B cell (primary cell): ENCODE results near the gene TEP1. TPM values are rescaled to one million over a fixed set of nuclear protein-coding genes. Genes with fewer than 3 reads are reported as not detected.
A peak's percentile ranks its signal among the peaks of the same experiment; 100 is the strongest.

Experiments
- ATAC-seq: fragments of 200-7000 bp; cut with Tn5 transposase; one replicate; pipeline ENCODE4 v1.10.0; 2021; ENCODE audit warnings: low read depth, mild to moderate bottlenecking, moderate number of reproducible peaks, moderate library complexity
- CTCF ChIA-PET: fragments of 350-600 bp; sonication (Branson Sonifier 250); formaldehyde crosslinking; loops from one replicate; lab custom pipeline; 2021; ENCODE audit warnings: antibody characterized with exemption, inconsistent platforms; lab: Charles Lee
- POLR2A ChIA-PET: fragments of 350-600 bp; sonication (Branson Sonifier 250); formaldehyde crosslinking; loops from one replicate; lab custom pipeline; 2021; ENCODE audit warnings: antibody characterized with exemption; lab: Charles Lee
- DNase-seq: peaks from one replicate; pipeline ENCODE4 v3.0.0; 2013
- H2AFZ ChIP-seq: 2 replicates; pipeline ENCODE4 v1.6.1; 2012; ENCODE audit warnings: mild to moderate bottlenecking, low read depth, low read length; ENCODE audit not compliant: insufficient read depth, poor library complexity, severe bottlenecking
- H3K27ac ChIP-seq, 2 donors: 1 replicate in 1 of 2; 2 replicates in 1 of 2; pipeline ENCODE4 v1.5.1; 2012 to 2013; ENCODE audit warnings: low read length in 2 of 2, mild to moderate bottlenecking in 2 of 2, moderate library complexity in 1 of 2
- H3K27me3 ChIP-seq, 4 experiments: fragments of 200-600 bp in 1 of 4; sonication (generic) in 1 of 4; replicated peaks in 1 of 4; 1 replicate in 2 of 4; 2 replicates in 2 of 4; pipeline versions ENCODE4 v1.6.1 to v1.7.0; 2013 to 2016; ENCODE audit warnings: low read length in 3 of 4, mild to moderate bottlenecking in 2 of 4, mixed read lengths in 1 of 4, moderate library complexity in 1 of 4; ENCODE audit not compliant: insufficient read depth in 4 of 4, control insufficient read depth in 3 of 4; ENCODE audit errors: control extremely low read depth in 1 of 4
- H3K36me3 ChIP-seq, 2 experiments: replicated peaks in 1 of 2; 1 replicate in 1 of 2; 2 replicates in 1 of 2; pipeline versions ENCODE4 v1.6.1 to v1.7.1; 2013; ENCODE audit warnings: low read length in 1 of 2; ENCODE audit not compliant: insufficient read depth in 2 of 2, control insufficient read depth in 1 of 2; ENCODE audit errors: control extremely low read depth in 1 of 2, extremely low read depth in 1 of 2
- H3K4me1 ChIP-seq, 2 donors: fragments of 200-600 bp in 1 of 2; sonication (generic) in 1 of 2; 1 replicate in 1 of 2; 2 replicates in 1 of 2; pipeline versions ENCODE4 v1.5.1 to v1.6.1; 2013 to 2017; ENCODE audit warnings: low read length in 2 of 2; ENCODE audit not compliant: control insufficient read depth in 2 of 2, insufficient read depth in 2 of 2
- H3K4me2 ChIP-seq: replicated peaks from 2 replicates; pipeline ENCODE3; 2012; ENCODE audit warnings: mild to moderate bottlenecking, low read depth, low read length; ENCODE audit not compliant: poor library complexity, severe bottlenecking
- H3K4me3 ChIP-seq, 5 experiments: fragments of 200-600 bp in 1 of 5; sonication (generic) in 1 of 5; 1 replicate in 3 of 5; 2 replicates in 2 of 5; pipeline versions ENCODE4 v1.5.1 to v1.7.0; 2011 to 2016; ENCODE audit warnings: low read length in 4 of 5, mild to moderate bottlenecking in 4 of 5, low read depth in 2 of 5, control low read depth in 1 of 5, moderate library complexity in 1 of 5; ENCODE audit not compliant: insufficient read depth in 1 of 5; ENCODE audit errors: control extremely low read depth in 1 of 5, extremely low read depth in 1 of 5
- H3K79me2 ChIP-seq: fragments of 200-600 bp; sonication (generic); one replicate; pipeline ENCODE4 v1.6.0; 2016; ENCODE audit warnings: low read length; ENCODE audit not compliant: control insufficient read depth, insufficient read depth
- H3K9ac ChIP-seq: fragments of 200-600 bp; sonication (generic); 2 replicates; pipeline ENCODE4 v1.6.1; 2017; ENCODE audit warnings: mild to moderate bottlenecking, low read length, moderate library complexity
- H3K9me3 ChIP-seq, 3 donors: one replicate each; pipeline versions ENCODE4 v1.6.1 to v1.7.1; 2013; ENCODE audit warnings: low read length in 2 of 3; ENCODE audit not compliant: control insufficient read depth in 2 of 3, insufficient read depth in 1 of 3; ENCODE audit errors: control extremely low read depth in 1 of 3
- H4K20me1 ChIP-seq: 2 replicates; pipeline ENCODE4 v1.6.0; 2012; ENCODE audit warnings: mild to moderate bottlenecking, low read length; ENCODE audit not compliant: insufficient read depth, control insufficient read depth, poor library complexity, severe bottlenecking
- H3K27ac Mint-ChIP-seq: one replicate; pipeline ENCODE4 v1.8.0; 2021; ENCODE audit warnings: mixed read lengths
- H3K27me3 Mint-ChIP-seq: one replicate; pipeline ENCODE4 v1.8.0; 2021; ENCODE audit warnings: mixed read lengths
- H3K4me1 Mint-ChIP-seq: one replicate; pipeline ENCODE4 v1.8.0; 2021; ENCODE audit warnings: mixed read lengths
- H3K4me3 Mint-ChIP-seq: one replicate; pipeline ENCODE4 v1.8.0; 2021; ENCODE audit warnings: mixed read lengths
- H3K9me3 Mint-ChIP-seq: one replicate; pipeline ENCODE4 v1.8.0; 2022; ENCODE audit warnings: mixed read lengths; ENCODE audit not compliant: insufficient read depth
- CTCF ChIP-seq: fragments of 200-600 bp; IDR thresholded peaks from one replicate; pipeline ENCODE4 v1.8.0; 2022; ENCODE audit warnings: antibody characterized with exemption, mild to moderate bottlenecking
- EZH2 ChIP-seq: IDR thresholded peaks from 2 replicates; pipeline ENCODE4 v1.6.1; 2012; ENCODE audit warnings: borderline replicate concordance, low read depth, mild to moderate bottlenecking, moderate library complexity, low read length; ENCODE audit not compliant: insufficient read depth, poor library complexity, severe bottlenecking
- WGBS: methylation state at CpG from one replicate; pipeline ENCODE4 v1.1.5; 2013; ENCODE audit warnings: missing lambda C conversion rate; ENCODE audit not compliant: insufficient coverage; 5-methylcytosine and 5-hydroxymethylcytosine counted together
- intact Hi-C: fragments of 100-400 bp; cut with micrococcal nuclease; formaldehyde crosslinking; loops from one replicate; pipeline ENCODE4 v1.10.0; 2022
- polyA plus RNA-seq: library from polyadenylated mRNA; depleted of rRNA; stranded (reverse); fragments of >200 nt; gene quantifications from 2 replicates; pipeline ENCODE4 v1.2.3, GENCODE V29; 2012
- total RNA-seq, 2 donors: library from RNA; stranded (reverse); fragments of 120-200 nt in 1 of 2; gene quantifications; 1 replicate in 1 of 2; 2 replicates in 1 of 2; pipeline versions ENCODE4 v1.2.3 to v1.2.4, GENCODE V29; 2013 to 2022

TEP1 gene
- total and polyA plus RNA-seq, 2 donors (not counting 1 experiment from before 2014, with no cell fraction given): 69.9 to 123 TPM

- Histone ChIP-seq H3K4me2 (no peak overlapping the region), H2AFZ (no peak overlapping the region), H3K9me3 (no peaks in the 10 kb centered on the region), H3K27me3 (no peaks in the 10 kb centered on the region), H3K36me3 (peaks cover 2 to 99% of the 10 kb centered on the region in 2 experiments), H3K9ac (no peak overlapping the region), H3K4me3 (no peak overlapping the region), H3K4me1 (no peaks in the 10 kb centered on the region), H4K20me1 (no peaks in the 10 kb centered on the region), H3K27ac (no peak overlapping the region), H3K79me2 (peaks cover 4% of the 10 kb centered on the region)
- ChIA-PET CTCF (no interaction called here), POLR2A (no interaction called here)
- no peak overlapping the region for H3K4me3 Mint-ChIP-seq
- H3K27ac Mint-ChIP-seq: no peak overlapping the region
- H3K4me1 Mint-ChIP-seq: no peaks in the 10 kb centered on the region
- no peak for TF ChIP-seq CTCF
- TF ChIP-seq EZH2: no peak
- DNase-seq (no peak), ATAC-seq (no peak)
- intact Hi-C loops: no loop called here
- H3K27me3 Mint-ChIP-seq: no peaks in the 10 kb centered on the region
- 75% methylated on average over 1 of the region's 1 CpG for WGBS
- no peaks in the 10 kb centered on the region for H3K9me3 Mint-ChIP-seq
These were observed 33.6 kb downstream of the TEP1 start for GRCh38 chr14:20379743-20380142.

- Mint-ChIP-seq H3K27me3 (no peaks in the 10 kb centered on the region), H3K9me3 (no peaks in the 10 kb centered on the region), H3K27ac (peak overlapping the region; percentile 56), H3K4me3 (no peak overlapping the region), H3K4me1 (no peaks in the 10 kb centered on the region)
- no peaks in the 10 kb centered on the region for H3K9me3 ChIP-seq
- CTCF ChIA-PET: no interaction called here
- no peak for DNase-seq
- no peak overlapping the region for H3K4me3 ChIP-seq
- no peak overlapping the region for H3K4me2 ChIP-seq
- ATAC-seq: no peak
- intact Hi-C loops: no loop called here
- H3K27me3 ChIP-seq: no peaks in the 10 kb centered on the region
- H3K27ac ChIP-seq: no peak overlapping the region
- no peak overlapping the region for H2AFZ ChIP-seq
- peaks cover 0 to 98% of the 10 kb centered on the region in 2 experiments for H3K36me3 ChIP-seq
- no peaks in the 10 kb centered on the region for H4K20me1 ChIP-seq
- TF ChIP-seq EZH2 (no peak), CTCF (no peak)
- POLR2A ChIA-PET: no interaction called here
- WGBS: no CpG with 5 or more reads among the region's 2 CpGs
- H3K9ac ChIP-seq: no peak overlapping the region
- H3K4me1 ChIP-seq: no peaks in the 10 kb centered on the region
- H3K79me2 ChIP-seq: no peaks in the 10 kb centered on the region
These were observed 36.1 kb downstream of the TEP1 start for GRCh38 chr14:20377171-20377570.
